ENCODE results near the gene AKNA. TPM values are rescaled to one million over a fixed set of nuclear protein-coding genes. Genes with fewer than 3 reads are reported as not detected.

The AKNA gene
- total and polyA plus RNA-seq, 2 of the 8 experiments (the other 6 are each of a cell fraction or from before 2014, with no cell fraction given) = 21.0 to 27.4 TPM

DNA sequence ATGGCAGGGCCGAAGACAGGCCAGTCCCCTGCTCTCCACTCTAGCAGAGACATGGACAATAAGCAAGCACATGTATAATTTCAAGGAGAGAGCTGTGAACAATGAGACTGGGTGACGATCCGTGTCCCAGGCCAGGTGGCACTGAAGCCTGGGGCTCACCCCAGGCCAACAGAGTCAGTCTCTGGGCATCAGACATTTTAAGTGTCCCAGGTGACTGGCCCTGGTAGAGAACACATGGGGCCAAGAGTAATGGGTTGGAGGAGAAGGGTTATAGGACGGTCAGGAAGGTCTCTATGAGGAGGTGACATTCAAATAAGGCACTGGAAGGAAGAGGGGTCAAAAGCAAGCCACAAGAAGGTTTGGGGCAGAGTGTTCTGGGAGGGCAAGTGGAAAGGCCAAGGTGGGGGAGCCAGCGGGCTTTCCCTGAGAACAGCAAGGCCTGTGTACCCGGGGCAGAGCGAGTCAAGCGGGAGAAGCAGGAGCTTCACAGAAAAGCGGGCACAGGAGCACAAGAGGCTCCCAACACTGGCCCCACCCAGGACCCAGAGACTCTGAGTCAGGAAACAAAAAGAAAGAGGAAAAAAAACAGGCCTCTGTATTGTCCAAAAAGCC, 1.1 kb upstream of the AKNA start (continued):
- TF ChIP-seq HDAC6 (IDR thresholded peaks at IDR 0.05; ENCODE audit: low read depth, low read length) (no peak), GABPA (IDR thresholded peaks at IDR 0.05; ENCODE audit: borderline replicate concordance, insufficient read depth, low read length) (no peak), CTBP2 (IDR thresholded peaks at IDR 0.05; ENCODE audit: borderline replicate concordance, insufficient read depth, insufficient read length, low read length) (no peak), RNF2 (IDR thresholded peaks at IDR 0.05; ENCODE audit: borderline replicate concordance, low read depth, low read length, missing control alignments, poor library complexity, severe bottlenecking) (no peak)
